ENCODE results near the gene AKAP4. TPM values are rescaled to one million over a fixed set of nuclear protein-coding genes. Genes with fewer than 3 reads are reported as not detected.

Gene AKAP4
- not detected in 2 replicates for total RNA-seq

GRCh38 chrX:50200907-50201306, at the start of gene AKAP4:
Gene AKAP4, minus strand, starts transcription at chrX:50201007. Its CDS starts 118 bp downstream, at chrX:50200889.

GRCh38 chrX:50204364-50204899, 3.6 kb upstream of the AKAP4 start, which contains the start of gene CCNB3:
Gene CCNB3, plus strand, starts transcription at chrX:50204765. Its CDS starts 80,399 bp downstream, at chrX:50285164.

Small RNAs within 50 kb of the gene (small RNA-seq; reads per million reads assigned to genes)
- not detected for gene PYY3 (ENCODE audit: low replicate concordance)
- gene RF00019 (ENCODE audit: low replicate concordance): not detected

Other genes with a start within 250 kb of the AKAP4 start
- gene CCNB3, start 3.8 kb upstream of the AKAP4 start, total RNA-seq: under 0.01 and 2.6 TPM in 2 replicates

Data from placental pericyte (primary cell).